Body of pancreas (tissue), 4 donors: Measurements from ENCODE around the gene WFS1. TPM values are rescaled to one million over a fixed set of nuclear protein-coding genes. Genes with fewer than 3 reads are reported as not detected.

Experiments used
- ATAC-seq: fragments of 150-250 bp; one replicate; pipeline ENCODE4 v1.9.1; 2016
- DNase-seq, 4 donors: peaks; one replicate each; pipeline ENCODE4 v3.0.0-alpha.2; 2019
- H3K27ac ChIP-seq, 4 donors: fragments of 200-600 bp; sonication (generic); 1 replicate in 3 of 4; 2 replicates in 1 of 4; pipeline versions ENCODE4 v1.5.1 to v1.6.1; 2016 to 2019; ENCODE audit warnings: mild to moderate bottlenecking in 1 of 4, mixed read lengths in 1 of 4, moderate library complexity in 1 of 4
- H3K27me3 ChIP-seq, 2 donors: fragments of 200-600 bp; sonication (generic); one replicate each; pipeline ENCODE4 v1.6.0; 2016; ENCODE audit warnings: mild to moderate bottlenecking in 1 of 2
- H3K36me3 ChIP-seq, 2 donors: fragments of 200-600 bp; sonication (generic); replicated peaks in 1 of 2; 2 replicates each; pipeline ENCODE4 v1.5.1; 2016; ENCODE audit warnings: low read depth in 2 of 2; ENCODE audit not compliant: insufficient read depth in 1 of 2
- H3K4me1 ChIP-seq: fragments of 200-600 bp; sonication (generic); one replicate; pipeline ENCODE4 v1.6.0; 2016
- H3K4me3 ChIP-seq, 2 donors: fragments of 200-600 bp; sonication (generic); 1 replicate in 1 of 2; 2 replicates in 1 of 2; pipeline ENCODE4 v1.5.1; 2016 to 2019
- H3K9me3 ChIP-seq, 3 donors: fragments of 200-600 bp; sonication (generic); 1 replicate in 2 of 3; 2 replicates in 1 of 3; pipeline ENCODE4 v1.5.1; 2016
- POLR2A ChIP-seq, 3 donors: fragments of 450-650 bp; IDR thresholded peaks; one replicate each; pipeline ENCODE4 v1.6.1; 2016; ENCODE audit warnings: antibody characterized with exemption in 3 of 3, mild to moderate bottlenecking in 2 of 3
- WGBS, 2 donors: methylation state at CpG; one replicate each; pipeline ENCODE4 v1.1.5; 2017; 5-methylcytosine and 5-hydroxymethylcytosine counted together
- intact Hi-C: fragments of 100-400 bp; cut with DNase I; formaldehyde crosslinking; loops from one replicate; pipeline ENCODE4 v1.15.1; 2023
- total RNA-seq, 2 donors: library from RNA; depleted of rRNA; stranded (reverse); fragments of >200 nt; gene quantifications; one replicate each; pipeline ENCODE4 v1.1.0, GENCODE V29; 2016
- TF ChIP-seq, protein P1 (sequence below), 7 experiments: fragments of 450-650 bp in 4 of 7; fragments of 200-600 bp in 3 of 7; sonication (generic) in 3 of 7; IDR thresholded peaks; one replicate each; pipeline ENCODE4 v1.5.1; 2016 to 2019; ENCODE audit warnings: antibody characterized with exemption in 7 of 7

The WFS1 gene
- total RNA-seq, 2 donors from 2014 or later = 18.4 to 31.6 TPM

DNA sequence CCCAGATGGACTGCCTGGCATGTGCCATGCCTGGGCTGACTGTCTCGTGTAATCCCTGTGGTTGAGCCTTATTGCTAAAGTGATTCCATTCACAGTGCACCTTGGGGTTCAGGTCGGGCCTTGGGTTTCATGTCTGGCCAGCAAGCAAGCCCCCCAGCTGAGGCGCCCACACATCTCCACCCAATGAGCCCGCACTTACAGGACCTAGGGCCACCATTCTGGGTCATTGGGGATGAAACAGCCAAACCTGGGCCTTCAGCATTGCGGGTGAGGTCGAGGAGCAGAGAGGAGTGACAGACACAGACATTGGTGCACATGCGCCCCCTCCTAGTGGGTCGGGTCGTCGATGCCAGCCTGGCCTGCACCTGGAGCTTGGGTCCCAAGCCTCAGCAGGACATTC lies 21.3 kb upstream of the WFS1 start:
- Histone ChIP-seq H3K27me3 (peaks cover 0 to 11% of the 10 kb centered on the region in 2 donors), H3K9me3 (peaks cover 0 to 10% (median 0%) of the 10 kb centered on the region in 3 donors), H3K4me1 (peaks cover 8% of the 10 kb centered on the region), H3K27ac (no peak overlapping the region), H3K36me3 (no peaks in the 10 kb centered on the region), H3K4me3 (no peak overlapping the region)
- TF ChIP-seq POLR2A (IDR thresholded peaks at IDR 0.05) = no peak
- TF ChIP-seq, protein P1, sequence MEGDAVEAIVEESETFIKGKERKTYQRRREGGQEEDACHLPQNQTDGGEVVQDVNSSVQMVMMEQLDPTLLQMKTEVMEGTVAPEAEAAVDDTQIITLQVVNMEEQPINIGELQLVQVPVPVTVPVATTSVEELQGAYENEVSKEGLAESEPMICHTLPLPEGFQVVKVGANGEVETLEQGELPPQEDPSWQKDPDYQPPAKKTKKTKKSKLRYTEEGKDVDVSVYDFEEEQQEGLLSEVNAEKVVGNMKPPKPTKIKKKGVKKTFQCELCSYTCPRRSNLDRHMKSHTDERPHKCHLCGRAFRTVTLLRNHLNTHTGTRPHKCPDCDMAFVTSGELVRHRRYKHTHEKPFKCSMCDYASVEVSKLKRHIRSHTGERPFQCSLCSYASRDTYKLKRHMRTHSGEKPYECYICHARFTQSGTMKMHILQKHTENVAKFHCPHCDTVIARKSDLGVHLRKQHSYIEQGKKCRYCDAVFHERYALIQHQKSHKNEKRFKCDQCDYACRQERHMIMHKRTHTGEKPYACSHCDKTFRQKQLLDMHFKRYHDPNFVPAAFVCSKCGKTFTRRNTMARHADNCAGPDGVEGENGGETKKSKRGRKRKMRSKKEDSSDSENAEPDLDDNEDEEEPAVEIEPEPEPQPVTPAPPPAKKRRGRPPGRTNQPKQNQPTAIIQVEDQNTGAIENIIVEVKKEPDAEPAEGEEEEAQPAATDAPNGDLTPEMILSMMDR (IDR thresholded peaks at IDR 0.05) = no peak
- 45 to 69% methylated on average over 5 to 10 of the region's 10 CpGs for WGBS, 2 donors
- DNase-seq (no peak), ATAC-seq (no peak)
- intact Hi-C loops = no loop called here

DNA sequence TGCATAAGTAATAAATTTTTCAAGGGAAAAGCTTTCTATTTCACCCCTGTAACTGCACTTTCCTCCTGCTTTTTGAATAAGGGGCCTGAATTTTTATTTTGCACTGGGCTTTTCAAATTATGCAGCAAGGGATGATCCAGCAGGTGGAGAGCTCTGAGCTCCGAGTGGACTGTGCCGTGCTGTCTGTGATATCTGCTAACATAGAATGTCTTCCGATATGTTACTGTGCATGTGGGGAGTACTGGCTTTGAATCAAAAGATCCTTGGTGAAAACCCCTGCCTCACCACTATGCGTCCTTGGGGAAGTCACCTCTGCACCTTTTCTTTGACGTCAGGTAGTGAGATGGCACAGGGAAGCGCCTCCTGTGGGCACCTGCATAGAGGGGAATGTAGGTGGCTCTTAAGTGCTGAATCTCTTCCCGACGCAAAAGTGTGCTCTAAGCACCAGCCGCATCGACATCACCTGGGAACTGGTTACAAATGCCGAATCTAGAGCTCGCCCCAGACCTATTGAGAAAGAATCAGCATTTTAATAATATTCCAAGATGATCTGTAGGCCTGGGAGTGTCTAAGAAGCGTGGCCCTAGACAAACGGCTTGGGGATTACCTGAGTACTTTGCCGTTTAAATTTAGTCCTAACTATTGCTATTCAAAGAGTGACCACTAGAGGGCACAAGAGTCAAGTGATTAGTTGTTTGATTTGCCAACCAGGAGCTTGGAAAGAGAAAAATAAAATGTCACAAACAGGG lies 19.2 kb upstream of the WFS1 start:
- TF ChIP-seq, protein P1 (IDR thresholded peaks at IDR 0.05) = peak; percentile 60 to 91 (median 79)
- no peak for TF ChIP-seq POLR2A (IDR thresholded peaks at IDR 0.05)
- Histone ChIP-seq H3K27me3 (peaks cover 0 to 7% of the 10 kb centered on the region in 2 donors), H3K36me3 (no peaks in the 10 kb centered on the region), H3K4me3 (no peak overlapping the region), H3K4me1 (peaks cover 5% of the 10 kb centered on the region), H3K9me3 (no peaks in the 10 kb centered on the region), H3K27ac (no peak overlapping the region)
- peak in 1 of 4 donors; percentile 47 for DNase-seq
- peak; percentile 71 for ATAC-seq
- intact Hi-C loops = loop anchor here (5.0 kb wide), 1 partner anchor 77 kb away; no protein-coding TSS in a partner anchor
- 9 to 11% methylated on average over 15 of the region's 15 CpGs for WGBS, 2 donors

DNA sequence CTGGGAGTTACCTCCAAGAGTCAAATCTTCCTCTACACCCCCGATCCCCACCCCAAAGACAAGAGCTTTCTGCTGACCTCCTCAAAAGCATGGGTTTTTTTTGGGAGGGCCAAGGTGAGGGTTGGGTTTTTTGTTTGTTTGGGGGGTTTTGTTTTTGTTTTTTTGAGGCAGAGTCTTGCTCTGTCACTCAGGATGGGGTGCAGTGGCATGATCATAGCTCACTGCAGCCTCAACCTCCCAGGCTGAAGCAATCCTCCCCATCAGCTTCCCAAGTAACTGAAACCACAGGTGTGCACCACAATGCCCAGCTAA lies 18.7 kb upstream of the WFS1 start:
- DNase-seq (no peak), ATAC-seq (no peak)
- Histone ChIP-seq H3K4me3 (no peak overlapping the region), H3K4me1 (peaks cover under 1% of the 10 kb centered on the region), H3K27me3 (peaks cover 0 to 6% of the 10 kb centered on the region in 2 donors), H3K36me3 (no peaks in the 10 kb centered on the region), H3K27ac (no peak overlapping the region), H3K9me3 (no peaks in the 10 kb centered on the region)
- WGBS, 2 donors = 0% methylated on average over 1 of the region's 1 CpG
- intact Hi-C loops = loop anchor here (5.0 kb wide), 1 partner anchor 76 kb away; no protein-coding TSS in a partner anchor
- TF ChIP-seq, protein P1 (IDR thresholded peaks at IDR 0.05) = no peak
- TF ChIP-seq POLR2A (IDR thresholded peaks at IDR 0.05) = no peak

DNA sequence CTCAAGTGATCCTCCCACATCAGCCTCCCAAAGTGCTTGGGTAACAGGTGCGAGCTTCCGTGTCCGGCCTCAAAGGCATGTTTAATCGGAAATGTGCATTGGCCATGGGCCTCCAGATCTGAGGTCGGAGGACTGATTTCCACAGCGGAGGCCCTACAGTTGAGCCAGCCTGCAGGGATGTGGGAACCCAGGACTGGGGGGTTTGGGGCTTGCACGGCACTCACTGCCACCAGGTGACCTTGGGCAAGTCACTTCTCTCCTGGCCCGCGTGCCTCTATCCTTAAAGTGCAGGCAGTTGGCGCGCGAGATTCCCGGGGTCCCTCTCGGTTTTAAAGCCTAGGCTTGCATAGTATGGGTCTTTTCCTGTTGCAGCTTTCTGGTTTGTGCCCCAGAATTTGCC lies 18.3 kb upstream of the WFS1 start:
- no peak for ATAC-seq
- Histone ChIP-seq H3K27me3 (peaks cover 0 to 6% of the 10 kb centered on the region in 2 donors), H3K9me3 (no peaks in the 10 kb centered on the region), H3K4me1 (no peaks in the 10 kb centered on the region), H3K27ac (no peak overlapping the region), H3K4me3 (no peak overlapping the region), H3K36me3 (no peaks in the 10 kb centered on the region)
- DNase-seq = no peak
- 80 to 85% methylated on average over 11 to 14 of the region's 14 CpGs for WGBS, 2 donors
- intact Hi-C loops = loop anchor here (5.0 kb wide), 1 partner anchor 76 kb away; no protein-coding TSS in a partner anchor
- TF ChIP-seq POLR2A (IDR thresholded peaks at IDR 0.05) = no peak
- TF ChIP-seq, protein P1 (IDR thresholded peaks at IDR 0.05) = no peak

DNA sequence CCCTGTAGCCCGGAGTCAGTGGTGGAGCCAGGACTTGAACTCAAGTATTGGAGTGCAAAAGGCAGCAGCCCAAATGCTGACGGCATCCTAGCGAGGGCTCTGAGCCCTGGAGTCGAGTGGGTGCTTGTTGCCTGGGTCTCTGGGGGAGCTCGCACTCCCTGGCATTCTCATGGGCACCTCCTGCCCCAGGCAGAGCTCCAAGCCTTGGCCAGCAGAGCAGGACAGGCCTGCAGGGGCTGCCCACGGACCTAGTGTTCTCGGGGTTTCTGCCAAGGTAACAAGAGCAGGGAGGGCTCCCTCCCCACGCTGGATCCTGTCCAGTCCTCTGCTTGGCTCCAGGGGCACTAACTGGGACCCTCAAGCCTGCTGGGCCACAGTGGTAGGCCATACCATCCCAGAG lies 17.6 kb upstream of the WFS1 start:
- Histone ChIP-seq H3K36me3 (no peaks in the 10 kb centered on the region), H3K27ac (no peak overlapping the region), H3K4me1 (no peaks in the 10 kb centered on the region), H3K27me3 (peaks cover 0 to 6% of the 10 kb centered on the region in 2 donors), H3K4me3 (no peak overlapping the region), H3K9me3 (no peaks in the 10 kb centered on the region)
- TF ChIP-seq POLR2A (IDR thresholded peaks at IDR 0.05) = no peak
- TF ChIP-seq, protein P1 (IDR thresholded peaks at IDR 0.05) = no peak
- intact Hi-C loops = loop anchor here (5.0 kb wide), 1 partner anchor 75 kb away; no protein-coding TSS in a partner anchor
- DNase-seq (no peak), ATAC-seq (no peak)
- 72 to 86% methylated on average over 4 to 8 of the region's 8 CpGs for WGBS, 2 donors
